ENCODE data around the gene CAPZA2.

- TF ChIP-seq TAF1 (IDR thresholded peaks at IDR 0.05; ENCODE audit: borderline replicate concordance, low read depth, low read length) (no peak), SMAD1 (IDR thresholded peaks at IDR 0.05; ENCODE audit: low read depth, partially characterized antibody) (no peak), NR2F1 (conservative IDR thresholded peaks at IDR 0.05) (no peak), ETV6 (conservative IDR thresholded peaks at IDR 0.05 in 1 of 2, IDR thresholded peaks at IDR 0.05 in 1 of 2; ENCODE audit: borderline replicate concordance in 1 of 2, low read depth in 1 of 2) (no peak), RCOR1 (conservative IDR thresholded peaks at IDR 0.05; ENCODE audit: low read depth, low read length) (no peak), SP1 (IDR thresholded peaks at IDR 0.05; ENCODE audit: low read depth, low read length) (no peak), ZNF622 (IDR thresholded peaks at IDR 0.05) (no peak)
Measured at GRCh38 chr7:116929021-116929420, 66.6 kb downstream of the CAPZA2 start.

Data from GM12878 (cell line).